Peyer's patch (tissue), 4 donors: ENCODE data around the gene LYPD4. TPM values are rescaled to one million over a fixed set of nuclear protein-coding genes. Genes with fewer than 3 reads are reported as not detected.

Experiments
- DNase-seq, 3 donors: peaks; one replicate each; pipeline ENCODE4 v3.0.0-alpha.2; 2017 to 2019
- H3K27ac ChIP-seq, 4 donors: fragments of 200-600 bp; sonication (generic); one replicate each; pipeline ENCODE4 v1.5.1; 2016 to 2019
- H3K27me3 ChIP-seq, 2 donors: fragments of 200-600 bp; sonication (generic); one replicate each; pipeline ENCODE4 v1.5.1; 2019
- H3K36me3 ChIP-seq, 3 donors: fragments of 200-600 bp; sonication (generic); one replicate each; pipeline ENCODE4 v1.5.1; 2016 to 2019
- H3K4me1 ChIP-seq, 4 donors: fragments of 200-600 bp; sonication (generic); one replicate each; pipeline ENCODE4 v1.5.1; 2016 to 2019
- H3K4me3 ChIP-seq, 4 donors: fragments of 200-600 bp; sonication (generic); 1 replicate in 3 of 4; 2 replicates in 1 of 4; pipeline ENCODE4 v1.5.1; 2016 to 2019; ENCODE audit warnings: mild to moderate bottlenecking in 1 of 4
- H3K9me3 ChIP-seq, 4 donors: fragments of 200-600 bp; sonication (generic); one replicate each; pipeline ENCODE4 v1.5.1; 2016 to 2019; ENCODE audit warnings: mild to moderate bottlenecking in 1 of 4
- CTCF ChIP-seq, 6 experiments: fragments of 450-650 bp in 4 of 6; fragments of 200-600 bp in 2 of 6; sonication (generic) in 1 of 6; IDR thresholded peaks; one replicate each; pipeline ENCODE4 v1.5.1; 2017 to 2019; ENCODE audit warnings: antibody characterized with exemption in 6 of 6, mild to moderate bottlenecking in 3 of 6, moderate library complexity in 1 of 6
- POLR2A ChIP-seq, 2 donors: fragments of 450-650 bp; IDR thresholded peaks; one replicate each; pipeline ENCODE4 v1.5.1; 2017; ENCODE audit warnings: antibody characterized with exemption in 2 of 2, mild to moderate bottlenecking in 2 of 2, moderate library complexity in 2 of 2
- total RNA-seq, 4 donors: library from RNA; depleted of rRNA; stranded (reverse); fragments of >200 nt; gene quantifications; one replicate each; pipeline ENCODE4 v1.1.0, GENCODE V29; 2016

Gene LYPD4
- total RNA-seq, 4 donors from 2014 or later = not detected

- Histone ChIP-seq H3K4me1 (peaks cover 0 to 69% (median 33%) of the 10 kb centered on the region in 4 donors), H3K9me3 (no peaks in the 10 kb centered on the region), H3K4me3 (no peak overlapping the region), H3K36me3 (peaks cover 0 to 48% (median 0%) of the 10 kb centered on the region in 3 donors), H3K27ac (peak overlapping the region in 1 of 4 donors; percentile 14), H3K27me3 (no peaks in the 10 kb centered on the region)
- no peak for TF ChIP-seq POLR2A (IDR thresholded peaks at IDR 0.05)
- no peak for TF ChIP-seq CTCF (IDR thresholded peaks at IDR 0.05)
- no peak for DNase-seq
Observed at GRCh38 chr19:41864374-41864773, 19.9 kb upstream of the LYPD4 start.

GRCh38 chr19:41863209-41863931, 18.9 kb upstream of the LYPD4 start:
- Histone ChIP-seq H3K9me3 (no peaks in the 10 kb centered on the region), H3K4me1 (peaks cover 0 to 59% (median 32%) of the 10 kb centered on the region in 4 donors), H3K27ac (peak overlapping the region in 1 of 4 donors; percentile 46), H3K27me3 (no peaks in the 10 kb centered on the region), H3K36me3 (peaks cover 0 to 42% (median 0%) of the 10 kb centered on the region in 3 donors), H3K4me3 (no peak overlapping the region)
- TF ChIP-seq CTCF (IDR thresholded peaks at IDR 0.05) (no peak), POLR2A (IDR thresholded peaks at IDR 0.05) (no peak)
- no peak for DNase-seq

GRCh38 chr19:41862445-41862986, 18.0 kb upstream of the LYPD4 start:
- H3K4me1 ChIP-seq = peaks cover 0 to 50% (median 29%) of the 10 kb centered on the region in 4 donors

GRCh38 chr19:41861846-41862245, 17.4 kb upstream of the LYPD4 start:
- no peak for TF ChIP-seq POLR2A (IDR thresholded peaks at IDR 0.05)
- TF ChIP-seq CTCF (IDR thresholded peaks at IDR 0.05) = no peak
- Histone ChIP-seq H3K27me3 (no peaks in the 10 kb centered on the region), H3K27ac (peak overlapping the region in 1 of 4 donors; percentile 46), H3K4me3 (no peak overlapping the region), H3K4me1 (peaks cover 0 to 46% (median 29%) of the 10 kb centered on the region in 4 donors), H3K36me3 (peaks cover 0 to 42% (median 0%) of the 10 kb centered on the region in 3 donors), H3K9me3 (no peaks in the 10 kb centered on the region)
- no peak for DNase-seq

More at GRCh38 chr19:41862445-41862986, 18.0 kb upstream of the LYPD4 start:
- H3K9me3 ChIP-seq = no peaks in the 10 kb centered on the region
- H3K36me3 ChIP-seq = peaks cover 0 to 42% (median 0%) of the 10 kb centered on the region in 3 donors
- no peaks in the 10 kb centered on the region for H3K27me3 ChIP-seq
- no peak overlapping the region for H3K4me3 ChIP-seq
- no peak for TF ChIP-seq CTCF (IDR thresholded peaks at IDR 0.05)
- TF ChIP-seq POLR2A (IDR thresholded peaks at IDR 0.05) = no peak
- H3K27ac ChIP-seq = peak overlapping the region in 1 of 4 donors; percentile 46
- DNase-seq = no peak

- no peak for DNase-seq
- peaks cover 0 to 45% (median 27%) of the 10 kb centered on the region in 4 donors for H3K4me1 ChIP-seq
- peaks cover 0 to 42% (median 0%) of the 10 kb centered on the region in 3 donors for H3K36me3 ChIP-seq
- peak overlapping the region; percentile 80 to 98 (median 90) for H3K4me3 ChIP-seq
- H3K27me3 ChIP-seq = no peaks in the 10 kb centered on the region
- H3K27ac ChIP-seq = peak overlapping the region; percentile 90 to 97 (median 94)
- TF ChIP-seq POLR2A (IDR thresholded peaks at IDR 0.05) = no peak
- no peak for TF ChIP-seq CTCF (IDR thresholded peaks at IDR 0.05)
- H3K9me3 ChIP-seq = no peaks in the 10 kb centered on the region
Observed at GRCh38 chr19:41861116-41861768, 16.8 kb upstream of the LYPD4 start.
